Measurements from ENCODE around the gene ZNF630.
A peak's percentile ranks its signal among the peaks of the same experiment; 100 is the strongest.
"Not testable (repeated sequence)": the region's sequence is repeated elsewhere in the genome, so short reads cannot be mapped to it uniquely, and the experiment has no call there.

The ZNF630 gene

DNA sequence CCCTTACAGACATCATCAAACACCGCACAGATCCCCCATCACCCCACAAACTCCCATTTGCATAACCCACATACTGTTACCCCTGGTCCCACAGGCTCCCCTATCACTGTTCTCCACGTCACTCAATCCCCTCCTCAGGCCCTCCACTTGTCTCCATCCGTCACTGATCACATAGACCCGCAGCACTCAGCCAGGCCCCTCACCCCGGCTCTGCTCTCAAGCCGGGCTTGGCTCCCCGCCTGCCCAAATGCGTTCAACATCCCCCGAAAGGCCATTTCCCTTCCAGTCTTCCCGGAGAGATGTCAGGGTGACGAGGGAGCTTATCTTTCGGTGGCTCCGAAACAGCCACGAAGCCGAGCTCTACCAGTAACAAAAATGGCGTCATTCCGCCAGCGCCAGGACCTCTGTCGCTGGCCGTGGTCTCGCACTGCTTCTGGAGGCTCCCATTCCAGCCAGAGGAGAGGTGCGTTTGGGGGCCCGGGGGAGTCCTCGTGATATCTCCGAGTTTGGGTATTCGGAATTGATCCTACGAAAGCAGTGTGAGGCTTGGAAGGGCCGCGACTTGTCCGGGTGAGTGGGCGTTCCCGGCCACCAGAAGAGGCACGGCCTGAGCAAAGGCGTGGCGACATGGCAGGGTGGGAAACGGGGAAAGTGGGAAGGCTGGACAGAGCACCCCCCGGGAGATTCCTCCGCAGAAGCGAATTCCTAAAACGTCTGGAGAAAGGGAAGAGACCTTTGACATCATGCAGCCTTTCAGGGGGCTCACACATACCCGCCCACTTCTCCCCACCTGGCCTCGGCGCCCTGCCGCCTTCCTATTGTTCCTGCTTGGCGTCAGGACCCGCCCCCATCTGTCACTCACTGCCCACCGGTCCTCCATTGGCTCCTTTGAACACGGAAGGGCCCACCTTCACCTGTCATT lies at the start of gene ZNF630:
TSS of gene ZNF630 (minus strand) at position 577 of the 922 bp plus-strand sequence. CDS start 4,754 bp downstream, outside the sequence.
- DNase-seq, result peak; percentile 59

GRCh38 chrX:48107717-48108116 lies 36.3 kb upstream of the ZNF630 start:
- peak; percentile 78 for DNase-seq

DNA sequence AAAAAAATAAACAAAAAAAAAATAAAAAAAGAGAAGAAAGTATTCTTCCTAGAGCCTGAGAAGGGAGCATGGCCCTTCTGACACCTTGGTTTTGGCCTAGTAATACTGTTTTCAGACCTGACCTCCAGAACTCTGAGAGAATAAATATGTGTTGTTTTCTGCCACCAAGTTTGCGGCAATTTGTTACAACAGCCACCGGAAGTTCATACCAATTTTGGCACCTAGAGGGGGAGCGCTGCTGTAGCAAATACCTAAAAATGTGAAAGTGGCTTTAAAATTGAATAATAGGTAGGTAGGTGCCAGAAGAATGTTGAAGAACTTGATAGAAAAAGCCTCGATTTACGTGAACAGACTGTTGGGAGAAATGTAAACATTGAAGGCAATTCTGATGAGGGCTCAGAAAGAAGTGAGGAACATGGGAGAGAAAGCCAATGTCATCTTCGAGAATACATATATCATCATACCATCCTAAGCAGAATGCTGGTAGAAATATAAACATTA lies 31.5 kb upstream of the ZNF630 start:
- no peak for DNase-seq

- no peak for DNase-seq
Measured at GRCh38 chrX:48101443-48101842, 30.0 kb upstream of the ZNF630 start.

DNA sequence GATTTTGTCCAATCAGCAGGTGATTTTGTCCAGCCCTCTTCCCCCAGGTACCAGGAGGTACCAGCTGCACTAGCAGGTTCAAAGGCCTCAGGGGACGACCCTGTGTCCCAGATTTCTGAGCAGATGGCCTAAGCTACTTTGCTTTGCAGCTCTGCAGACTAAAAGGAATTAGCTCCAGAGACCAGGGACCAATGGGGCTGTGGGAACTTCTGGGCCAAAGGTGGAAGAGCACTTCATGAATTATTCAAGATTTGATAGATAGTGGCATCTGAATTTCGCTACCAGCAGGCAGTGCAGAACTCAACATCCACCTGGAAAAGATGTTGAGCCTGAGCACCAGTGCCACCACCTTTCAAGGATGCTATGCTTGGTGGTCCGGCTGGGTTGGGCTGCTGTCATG lies 21.1 kb upstream of the ZNF630 start:
- not testable (repeated sequence) for DNase-seq

GRCh38 chrX:48090123-48090522 lies 18.7 kb upstream of the ZNF630 start:
- DNase-seq, result no peak

DNA sequence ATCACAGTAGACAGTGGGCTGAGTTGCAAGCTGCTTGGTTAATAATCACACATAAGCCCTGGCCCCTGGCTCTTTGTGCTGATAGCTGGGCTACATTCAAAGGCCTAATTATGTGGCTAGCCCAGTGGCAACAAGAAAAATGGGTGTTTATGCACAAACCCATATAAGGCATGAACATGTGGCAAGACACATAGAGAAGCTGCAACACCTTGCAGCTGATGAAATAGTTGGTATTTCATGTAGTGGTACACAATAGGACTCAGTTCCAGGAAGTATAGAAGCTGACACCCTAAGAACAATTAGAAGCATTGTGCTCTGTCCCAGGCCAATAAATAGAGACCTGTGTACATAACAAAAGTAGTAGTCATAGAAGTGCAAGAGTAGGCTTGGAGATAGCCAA lies 14.6 kb upstream of the ZNF630 start:
- no peak for DNase-seq

DNA sequence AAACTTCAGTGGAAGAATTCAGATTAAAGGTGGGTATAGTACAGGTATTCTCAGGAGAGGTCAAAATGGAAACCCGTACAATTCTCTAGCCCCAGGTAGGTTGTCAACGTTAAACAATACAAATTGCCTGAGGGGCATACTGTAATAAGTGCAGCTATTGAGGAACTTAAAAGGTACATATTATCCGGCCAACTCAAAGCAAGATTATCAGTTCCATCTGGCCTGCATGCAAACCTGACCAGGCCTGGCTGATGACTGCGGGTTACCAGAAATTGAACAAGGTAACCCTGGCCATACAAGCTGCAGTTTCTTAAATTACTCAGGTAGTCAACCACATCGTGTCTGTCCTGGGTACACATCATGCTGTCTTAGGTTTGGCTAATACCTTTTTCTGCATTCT lies 12.3 kb upstream of the ZNF630 start:
- no peak for DNase-seq

DNA sequence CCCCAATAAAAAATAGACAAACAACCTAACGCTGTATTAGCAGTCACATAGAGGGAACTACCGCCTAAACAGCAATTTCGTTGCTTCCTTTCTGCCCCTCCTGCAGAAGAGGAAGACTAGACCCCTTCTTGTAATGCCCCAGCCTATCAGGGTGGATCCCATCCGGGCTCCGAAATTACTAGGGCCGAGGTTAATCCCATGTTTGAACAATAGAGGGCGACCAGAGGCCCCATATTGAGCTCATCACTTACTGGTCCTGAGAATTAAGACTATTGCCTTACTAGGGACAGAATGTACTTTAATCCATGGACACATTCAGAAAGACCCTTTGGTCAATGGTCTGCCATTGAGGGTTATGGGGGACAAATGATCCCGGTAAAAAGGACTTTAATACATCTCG lies 11.8 kb upstream of the ZNF630 start:
- peak; percentile 3 for DNase-seq

GRCh38 chrX:48076343-48076742 lies 4.9 kb upstream of the ZNF630 start:
- no peak for DNase-seq

DNA sequence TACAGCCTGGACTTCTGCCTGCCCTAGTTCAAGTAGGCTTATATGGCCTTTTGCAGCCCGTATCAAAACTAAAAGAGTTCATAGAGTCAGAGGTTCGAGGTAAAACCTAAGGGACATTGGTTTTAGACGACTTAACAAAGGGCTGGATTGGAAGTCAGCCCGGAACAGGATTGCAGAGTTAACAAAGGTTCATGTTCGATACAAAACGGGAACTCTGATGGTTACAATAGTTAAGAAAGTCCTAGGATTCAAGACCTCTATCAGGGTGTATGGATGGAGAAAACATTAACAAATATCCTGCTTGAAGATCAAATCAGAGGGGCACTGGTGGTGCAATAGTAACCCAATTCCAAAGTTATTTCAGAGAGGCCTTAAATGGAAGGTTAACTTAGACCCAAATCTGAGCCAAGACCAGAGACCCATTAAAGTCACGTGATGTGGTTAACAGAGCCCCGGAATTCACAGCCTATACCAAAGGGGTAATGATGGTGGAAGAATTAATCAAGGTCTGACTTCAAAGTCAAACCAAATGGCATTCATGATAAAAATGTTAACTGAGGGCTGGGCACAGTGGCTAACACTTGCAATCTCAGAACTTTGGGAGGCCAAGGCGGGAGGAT lies 656 bp upstream of the ZNF630 start:
- DNase-seq, result no peak

GRCh38 chrX:48068096-48068887 lies 3.1 kb downstream of the ZNF630 start:
- DNase-seq, result no peak

GRCh38 chrX:48064261-48064660 lies 7.2 kb downstream of the ZNF630 start:
- DNase-seq, result no peak

GRCh38 chrX:48059296-48059639 lies 12.2 kb downstream of the ZNF630 start:
- no peak for DNase-seq

GRCh38 chrX:48058621-48059295 lies 12.7 kb downstream of the ZNF630 start:
- DNase-seq, result no peak

DNA sequence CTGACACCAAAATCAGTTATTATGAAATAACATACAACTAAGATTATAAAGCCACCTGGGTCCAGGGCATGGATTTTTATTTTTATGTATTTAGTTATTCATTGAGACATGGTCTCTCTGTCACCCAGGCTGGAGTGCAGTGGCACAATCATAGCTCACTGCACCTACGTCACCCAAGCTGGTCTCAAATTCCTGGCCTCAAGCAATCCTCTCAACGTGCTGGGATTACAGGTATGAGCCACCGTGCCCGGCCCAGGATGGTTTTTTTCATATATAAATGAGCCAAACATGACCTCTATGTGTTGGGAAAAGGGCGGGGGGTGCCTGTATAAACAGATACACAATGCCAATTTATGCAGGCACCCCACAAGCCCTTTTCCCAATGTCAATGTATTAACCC lies 24.6 kb downstream of the ZNF630 start:
- no peak for DNase-seq

DNA sequence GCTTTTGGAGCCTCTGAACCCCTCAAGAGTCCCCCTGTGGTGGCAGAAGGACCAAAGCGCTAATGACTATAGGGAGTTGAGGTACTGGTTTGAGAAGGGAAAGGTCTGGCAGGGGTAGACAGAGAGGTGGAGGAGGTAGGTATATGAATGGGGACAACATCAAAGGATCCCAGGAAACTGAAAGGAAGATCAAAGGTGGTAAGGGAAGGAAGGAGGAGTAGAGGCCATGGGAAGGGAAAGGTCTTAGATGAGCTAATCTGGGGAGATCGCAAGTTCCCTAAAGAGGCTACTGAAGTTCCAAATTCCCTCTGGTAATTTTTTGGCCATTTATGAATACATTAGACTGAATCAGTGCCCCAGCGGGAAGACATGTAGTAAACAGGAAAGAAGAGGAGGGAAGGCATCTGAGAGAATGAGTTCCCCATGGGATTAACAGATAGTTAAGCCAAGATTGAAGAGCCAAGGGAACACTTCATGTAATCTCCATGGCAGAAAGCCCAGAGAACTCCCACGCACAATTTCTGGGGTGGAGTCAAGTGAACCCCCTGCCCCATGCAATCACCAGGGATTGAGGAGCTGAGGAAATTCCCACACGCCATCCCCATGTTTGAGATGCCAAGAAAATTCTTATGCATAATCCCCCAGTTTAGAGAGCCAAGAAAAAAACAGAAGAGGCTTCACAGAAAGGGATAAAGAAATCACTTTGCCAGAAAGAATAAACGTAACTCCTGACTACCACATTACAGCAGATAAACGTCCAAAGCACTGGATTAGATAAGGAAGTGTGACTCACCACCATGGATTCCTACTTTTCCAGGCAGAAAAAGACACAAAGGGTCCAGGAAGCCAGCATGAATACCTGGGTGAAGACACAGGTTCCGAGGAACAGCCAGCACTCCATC lies 25.8 kb downstream of the ZNF630 start:
- no peak for DNase-seq

GRCh38 chrX:48043056-48043455 lies 28.4 kb downstream of the ZNF630 start:
- DNase-seq, result no peak

DNA sequence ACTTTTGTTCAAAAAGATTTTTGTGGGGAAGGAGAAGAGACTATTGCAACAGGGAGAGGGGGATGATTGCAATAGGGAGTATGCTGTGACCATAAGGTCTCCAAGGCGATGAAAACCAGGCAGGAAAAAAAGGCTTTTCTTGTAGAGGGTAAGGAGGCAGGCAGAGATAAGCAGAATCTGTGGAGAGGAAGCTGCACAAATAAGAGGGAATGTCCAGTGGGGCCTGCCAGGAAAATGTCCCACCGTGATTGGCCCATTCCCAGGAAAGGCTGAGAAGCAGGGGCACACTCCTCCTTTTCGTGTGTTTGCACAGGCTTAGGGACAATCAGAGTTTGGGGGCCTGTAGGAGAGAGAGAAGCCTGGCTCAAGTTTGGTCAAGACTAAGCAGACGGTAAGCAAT lies 35.5 kb downstream of the ZNF630 start:
- DNase-seq, result no peak

- DNase-seq, result not testable (repeated sequence)
Measured at GRCh38 chrX:48030641-48031173, 40.7 kb downstream of the ZNF630 start.

DNA sequence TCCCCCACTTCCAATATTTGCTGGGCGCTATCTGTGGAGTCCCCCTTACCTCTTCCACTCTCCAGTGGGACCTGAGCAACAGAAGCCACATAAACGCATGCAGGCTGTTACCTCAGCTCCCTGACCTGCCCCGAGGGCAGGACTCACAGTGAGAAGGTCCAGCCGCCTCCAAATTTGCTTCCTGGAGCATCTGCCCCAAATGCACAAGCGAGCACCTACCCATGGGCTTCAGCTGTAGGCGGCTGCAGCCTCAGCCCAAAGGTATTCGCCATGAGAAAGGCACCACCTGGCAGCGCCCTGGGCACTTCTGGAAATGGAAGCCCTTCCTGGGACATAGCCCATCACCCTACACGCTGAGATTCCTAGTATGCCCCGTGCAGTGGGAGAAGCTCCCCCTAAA lies 41.2 kb downstream of the ZNF630 start:
- no peak for DNase-seq

Data from DMS153 (cell line).